Subcutaneous abdominal adipose tissue (tissue), 5 donors: Measurements from ENCODE around the gene IL4R.

Experiments
- H3K27ac ChIP-seq: one replicate; pipeline ENCODE4 v1.7.0; 2013; ENCODE audit warnings: low read depth, mild to moderate bottlenecking, inconsistent platforms, low read length, moderate library complexity
- H3K27me3 ChIP-seq, 5 donors: one replicate each; pipeline ENCODE4 v1.7.0; 2013; ENCODE audit warnings: low read length in 5 of 5, inconsistent platforms in 1 of 5; ENCODE audit not compliant: control insufficient read depth in 5 of 5, insufficient read depth in 4 of 5
- H3K36me3 ChIP-seq, 5 donors: one replicate each; pipeline ENCODE4 v1.7.0; 2013; ENCODE audit warnings: low read length in 5 of 5; ENCODE audit not compliant: control insufficient read depth in 5 of 5, insufficient read depth in 5 of 5
- H3K4me1 ChIP-seq, 5 donors: one replicate each; pipeline ENCODE4 v1.7.0; 2013; ENCODE audit warnings: low read length in 5 of 5, mild to moderate bottlenecking in 3 of 5, moderate library complexity in 1 of 5; ENCODE audit not compliant: control insufficient read depth in 5 of 5, insufficient read depth in 5 of 5
- H3K4me3 ChIP-seq, 5 donors: one replicate each; pipeline ENCODE4 v1.7.0; 2013; ENCODE audit warnings: low read length in 5 of 5, low read depth in 1 of 5
- H3K9ac ChIP-seq, 5 donors: one replicate each; pipeline ENCODE4 v1.7.0; 2013; ENCODE audit warnings: low read length in 5 of 5, mild to moderate bottlenecking in 4 of 5, moderate library complexity in 3 of 5
- H3K9me3 ChIP-seq, 5 donors: one replicate each; pipeline ENCODE4 v1.7.0; 2013; ENCODE audit warnings: low read length in 5 of 5; ENCODE audit not compliant: control insufficient read depth in 5 of 5
- donor health status: healthy.
- donor health status: healthy.
- donor health status: healthy.
- donor health status: healthy.
- donor health status: healthy.

IL4R gene

GRCh38 chr16:27312580-27313421 is 973 bp upstream of the IL4R start:
- H3K27me3 ChIP-seq: peaks cover 0 to 19% (median 7%) of the 10 kb centered on the region in 5 donors
- H3K36me3 ChIP-seq: no peaks in the 10 kb centered on the region
- peak overlapping the region; percentile 52 to 92 (median 73) for H3K9ac ChIP-seq
- peak overlapping the region; percentile 64 to 81 (median 74) for H3K4me3 ChIP-seq
- peak overlapping the region; percentile 86 for H3K27ac ChIP-seq
- peaks cover 9 to 45% (median 39%) of the 10 kb centered on the region in 5 donors for H3K4me1 ChIP-seq
- peaks cover 0 to 5% (median 0%) of the 10 kb centered on the region in 5 donors for H3K9me3 ChIP-seq

GRCh38 chr16:27314161-27314723 is 468 bp downstream of the IL4R start:
- H3K36me3 ChIP-seq: peaks cover 0 to 3% (median 0%) of the 10 kb centered on the region in 5 donors
- H3K4me3 ChIP-seq: peak overlapping the region; percentile 67 to 81 (median 74)
- H3K4me1 ChIP-seq: peaks cover 9 to 59% (median 42%) of the 10 kb centered on the region in 5 donors
- peak overlapping the region in 4 of 5 donors; percentile 78 to 92 (median 84) for H3K9ac ChIP-seq
- H3K27me3 ChIP-seq: peaks cover 0 to 19% (median 7%) of the 10 kb centered on the region in 5 donors
- H3K9me3 ChIP-seq: no peaks in the 10 kb centered on the region
- H3K27ac ChIP-seq: peak overlapping the region; percentile 86

DNA sequence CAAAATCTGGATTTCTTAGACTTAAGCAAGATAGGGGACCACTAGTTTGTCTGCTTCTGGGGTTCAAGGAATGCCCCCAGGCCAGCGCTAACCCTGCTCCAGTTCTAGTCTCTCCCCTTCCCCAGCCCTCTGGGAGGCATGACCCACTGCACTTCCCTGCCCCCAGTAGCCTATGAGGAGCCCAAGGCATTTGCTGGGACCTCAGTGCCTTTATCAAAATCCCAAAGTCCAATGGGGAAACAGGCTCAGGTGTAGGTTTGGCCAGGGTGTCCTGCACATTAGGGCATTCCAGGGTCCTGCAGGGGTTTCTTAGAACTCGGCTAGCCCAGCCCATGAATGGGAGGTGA is 1.2 kb downstream of the IL4R start:
- Histone ChIP-seq H3K9ac (peak overlapping the region; percentile 26 to 79 (median 67)), H3K27me3 (peaks cover 0 to 19% (median 7%) of the 10 kb centered on the region in 5 donors), H3K27ac (peak overlapping the region; percentile 74), H3K4me1 (peaks cover 9 to 61% (median 42%) of the 10 kb centered on the region in 5 donors), H3K4me3 (peak overlapping the region; percentile 58 to 81 (median 74)), H3K36me3 (peaks cover 0 to 4% (median 0%) of the 10 kb centered on the region in 5 donors), H3K9me3 (no peaks in the 10 kb centered on the region)

- peak overlapping the region; percentile 64 to 79 (median 69) for H3K9ac ChIP-seq
- peak overlapping the region; percentile 58 to 81 (median 74) for H3K4me3 ChIP-seq
- H3K27ac ChIP-seq: peak overlapping the region; percentile 74
- peaks cover 0 to 4% (median 0%) of the 10 kb centered on the region in 5 donors for H3K36me3 ChIP-seq
- peaks cover 9 to 65% (median 42%) of the 10 kb centered on the region in 5 donors for H3K4me1 ChIP-seq
- no peaks in the 10 kb centered on the region for H3K9me3 ChIP-seq
- peaks cover 0 to 19% (median 7%) of the 10 kb centered on the region in 5 donors for H3K27me3 ChIP-seq
These were observed 1.7 kb downstream of the IL4R start for GRCh38 chr16:27315333-27316037.

- Histone ChIP-seq H3K4me1 (peaks cover 9 to 68% (median 42%) of the 10 kb centered on the region in 5 donors), H3K27me3 (peaks cover 0 to 15% (median 7%) of the 10 kb centered on the region in 5 donors), H3K9ac (peak overlapping the region in 2 of 5 donors; percentile 51 to 64), H3K4me3 (peak overlapping the region in 2 of 5 donors; percentile 70 to 79), H3K27ac (peak overlapping the region; percentile 41), H3K9me3 (no peaks in the 10 kb centered on the region), H3K36me3 (peaks cover 0 to 4% (median 0%) of the 10 kb centered on the region in 5 donors)
These were observed 2.4 kb downstream of the IL4R start for GRCh38 chr16:27316038-27316680.

DNA sequence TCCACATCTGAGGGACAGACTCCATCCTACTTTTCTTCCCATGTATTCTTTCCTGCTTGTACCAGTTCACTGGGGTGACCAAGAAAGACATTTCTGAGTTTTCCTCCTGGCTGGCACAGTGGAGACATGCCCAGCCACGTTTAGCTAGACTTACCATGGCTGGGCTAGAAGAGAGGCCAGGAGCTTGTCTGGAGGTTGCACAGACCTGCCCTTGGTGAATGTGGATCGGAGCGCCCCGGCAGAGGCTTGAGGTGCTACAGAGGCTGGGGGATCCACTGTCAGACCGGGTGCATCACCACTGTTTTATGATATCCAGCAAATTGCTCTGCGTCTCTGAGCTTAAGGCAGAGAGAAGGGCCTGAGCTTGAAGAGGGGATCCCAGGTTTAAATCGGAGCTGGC is 3.5 kb downstream of the IL4R start:
- H3K4me1 ChIP-seq: peaks cover 9 to 72% (median 42%) of the 10 kb centered on the region in 5 donors

DNA sequence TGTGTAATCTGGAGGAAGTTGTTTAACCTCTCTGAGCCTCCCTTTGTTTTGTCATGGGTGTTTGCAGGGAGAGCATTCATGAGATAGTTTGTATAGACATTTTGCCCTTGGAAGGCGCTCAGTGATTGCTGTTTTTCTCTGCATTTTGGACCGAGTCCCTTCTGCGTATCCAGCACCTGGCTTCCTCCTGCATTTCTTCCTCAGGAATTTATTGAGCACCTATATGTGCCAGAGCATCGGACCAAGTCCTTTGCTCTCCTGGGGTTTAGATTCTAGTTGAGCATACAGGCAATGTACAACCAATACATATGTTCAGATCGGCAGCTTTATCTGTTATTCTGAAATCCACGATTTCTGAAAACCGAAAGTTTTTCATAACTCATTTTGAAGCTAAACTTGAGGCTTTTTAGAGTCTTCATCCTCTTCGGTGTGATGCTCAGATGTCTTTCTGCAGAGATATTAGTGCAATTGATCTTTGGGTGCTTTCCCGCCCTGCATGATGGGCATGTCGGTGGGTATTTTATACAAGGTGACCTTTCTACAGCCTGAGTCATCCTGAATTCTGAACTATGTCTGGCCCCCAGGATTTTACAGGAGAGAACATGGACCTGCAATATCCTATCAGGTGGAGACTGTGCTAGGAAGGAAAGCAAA is 4.1 kb downstream of the IL4R start:
- Histone ChIP-seq H3K9ac (no peak overlapping the region), H3K27me3 (peaks cover 0 to 8% (median 2%) of the 10 kb centered on the region in 5 donors), H3K9me3 (no peaks in the 10 kb centered on the region), H3K27ac (peak overlapping the region; percentile 37), H3K4me3 (no peak overlapping the region), H3K4me1 (peaks cover 9 to 72% (median 41%) of the 10 kb centered on the region in 5 donors), H3K36me3 (peaks cover 0 to 4% (median 0%) of the 10 kb centered on the region in 5 donors)

More for the DNA sequence above, 3.5 kb downstream of the IL4R start:
- H3K4me3 ChIP-seq: no peak overlapping the region
- peaks cover 0 to 9% (median 6%) of the 10 kb centered on the region in 5 donors for H3K27me3 ChIP-seq
- H3K36me3 ChIP-seq: peaks cover 0 to 4% (median 0%) of the 10 kb centered on the region in 5 donors
- H3K9ac ChIP-seq: no peak overlapping the region
- H3K9me3 ChIP-seq: no peaks in the 10 kb centered on the region
- H3K27ac ChIP-seq: peak overlapping the region; percentile 37

DNA sequence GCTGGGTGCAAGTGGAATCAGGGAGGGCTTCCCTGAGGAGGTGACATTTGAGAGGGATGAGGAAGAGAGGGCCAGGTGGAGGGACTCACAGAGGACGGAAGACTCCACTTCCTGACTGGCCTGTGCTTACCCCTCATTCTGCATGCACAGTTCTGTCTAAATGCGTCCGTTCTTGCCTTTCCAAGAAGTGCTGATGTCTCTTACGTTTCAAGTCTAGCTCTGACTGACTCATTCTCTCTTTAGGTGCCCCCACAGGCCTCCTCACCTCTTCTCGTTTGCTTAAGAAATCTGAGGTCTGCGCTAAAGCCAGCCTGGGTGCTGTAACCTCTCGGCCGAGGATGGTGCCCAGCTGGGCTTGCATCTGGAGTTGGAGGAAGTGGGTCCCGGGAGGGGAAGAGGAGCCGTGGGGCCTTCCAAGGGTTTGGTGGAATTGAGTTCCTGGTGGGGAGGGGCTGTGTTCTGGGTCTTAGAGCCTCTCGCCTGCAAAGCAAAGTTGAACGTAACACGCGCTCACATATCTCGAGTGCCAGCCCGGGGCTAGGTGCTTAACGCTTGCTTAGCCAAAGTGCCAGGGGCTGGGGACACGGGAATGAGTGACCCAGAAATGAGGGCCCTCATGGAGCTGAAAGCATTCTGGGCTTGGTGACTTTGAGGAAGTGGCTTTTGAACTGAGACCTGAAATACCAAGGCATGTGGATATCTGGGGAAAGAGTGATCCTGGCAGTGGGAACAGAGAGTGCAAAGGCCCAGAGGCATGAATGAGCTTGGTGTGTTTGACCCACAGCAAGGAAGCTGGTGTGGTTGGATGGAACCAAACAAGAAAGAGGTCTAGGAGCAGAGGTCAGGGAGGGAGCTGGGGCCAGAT is 4.8 kb downstream of the IL4R start:
- Histone ChIP-seq H3K4me3 (no peak overlapping the region), H3K27me3 (peaks cover 0 to 6% (median 2%) of the 10 kb centered on the region in 5 donors), H3K9ac (no peak overlapping the region), H3K36me3 (peaks cover 0 to 4% (median 0%) of the 10 kb centered on the region in 5 donors), H3K27ac (no peak overlapping the region), H3K9me3 (no peaks in the 10 kb centered on the region), H3K4me1 (peaks cover 9 to 66% (median 34%) of the 10 kb centered on the region in 5 donors)
